ENCODE measurements around the gene DERA.
"Not testable (repeated sequence)": the region's sequence is repeated elsewhere in the genome, so short reads cannot be mapped to it uniquely, and the experiment has no call there.

The DERA gene

GRCh38 chr12:15963271-15963670, 52.1 kb downstream of the DERA start:
- H3K36me3 ChIP-seq (ENCODE audit: control insufficient read depth in 2 of 2, insufficient read depth in 1 of 2, low read length in 2 of 2) = peaks cover 12 to 32% of the 10 kb centered on the region in 2 experiments
- no peak overlapping the region for H3K27ac ChIP-seq (ENCODE audit: extremely low read depth, low read depth, low read length)
- H3K9me3 ChIP-seq (ENCODE audit: control insufficient read depth, insufficient read depth, low read depth, low read length) = no peaks in the 10 kb centered on the region
- TF ChIP-seq ZNF529 (tag by site-specific recombination; IDR thresholded peaks at IDR 0.05; ENCODE audit: insufficient replicate concordance) (no peak), ZNF239 (tag by site-specific recombination; IDR thresholded peaks at IDR 0.05) (no peak), ZNF280D (tag by site-specific recombination; IDR thresholded peaks at IDR 0.05) (no peak), BCL11B (tag by site-specific recombination; IDR thresholded peaks at IDR 0.05; ENCODE audit: low read depth) (no peak), ZNF391 (tag by site-specific recombination; IDR thresholded peaks at IDR 0.05; ENCODE audit: borderline replicate concordance, low read depth) (no peak), ZNF580 (tag by site-specific recombination; IDR thresholded peaks at IDR 0.05) (no peak), CTCF (tag by site-specific recombination; IDR thresholded peaks at IDR 0.05) (no peak), ZNF747 (tag by site-specific recombination; IDR thresholded peaks at IDR 0.05) (no peak), ZFP41 (tag by site-specific recombination; IDR thresholded peaks at IDR 0.05; ENCODE audit: borderline replicate concordance) (no peak), GLIS1 (tag by site-specific recombination; IDR thresholded peaks at IDR 0.05) (no peak)
- no peaks in the 10 kb centered on the region for H3K4me1 ChIP-seq (ENCODE audit: control insufficient read depth, insufficient read depth, low read length)
- ChIA-PET POLR2A (no interaction called here), CTCF (interaction anchor here (0.7 to 1.1 kb wide), 2 partner anchors 15 to 1345 kb away, joined by 3 to 6 read pairs; no protein-coding TSS in a partner anchor)
- H3K4me3 ChIP-seq (ENCODE audit: low read depth, low read length) = no peak overlapping the region

GRCh38 chr12:15966426-15966825, 55.3 kb downstream of the DERA start:
- no peak overlapping the region for H3K4me3 ChIP-seq (ENCODE audit: low read depth, low read length)
- no peaks in the 10 kb centered on the region for H3K9me3 ChIP-seq (ENCODE audit: control insufficient read depth, insufficient read depth, low read depth, low read length)
- H3K27ac ChIP-seq (ENCODE audit: extremely low read depth, low read depth, low read length) = no peak overlapping the region
- peaks cover 5 to 32% of the 10 kb centered on the region in 2 experiments for H3K36me3 ChIP-seq (ENCODE audit: control insufficient read depth in 2 of 2, insufficient read depth in 1 of 2, low read length in 2 of 2)
- TF ChIP-seq GFI1B (tag by site-specific recombination; IDR thresholded peaks at IDR 0.05) (no peak), GLIS2 (tag by site-specific recombination; IDR thresholded peaks at IDR 0.05) (no peak), PRDM6 (tag by site-specific recombination; IDR thresholded peaks at IDR 0.05) (no peak), ZSCAN23 (tag by site-specific recombination; IDR thresholded peaks at IDR 0.05) (no peak), ZNF324 (tag by site-specific recombination; IDR thresholded peaks at IDR 0.05) (no peak), KLF10 (tag by site-specific recombination; IDR thresholded peaks at IDR 0.05) (no peak), ZNF280D (tag by site-specific recombination; IDR thresholded peaks at IDR 0.05) (no peak), IKZF3 (tag by site-specific recombination; IDR thresholded peaks at IDR 0.05) (no peak)
- CTCF ChIA-PET = no interaction called here
- POLR2A ChIA-PET = no interaction called here
- no peaks in the 10 kb centered on the region for H3K4me1 ChIP-seq (ENCODE audit: control insufficient read depth, insufficient read depth, low read length)

GRCh38 chr12:15967053-15967452, 55.9 kb downstream of the DERA start:
- CTCF ChIA-PET; H3K4me3 ChIP-seq (ENCODE audit: low read depth, low read length); H3K4me1 ChIP-seq (ENCODE audit: control insufficient read depth, insufficient read depth, low read length); POLR2A ChIA-PET; H3K9me3 ChIP-seq (ENCODE audit: control insufficient read depth, insufficient read depth, low read depth, low read length); H3K27ac ChIP-seq (ENCODE audit: extremely low read depth, low read depth, low read length): not testable (repeated sequence)
- H3K36me3 ChIP-seq (ENCODE audit: control insufficient read depth in 2 of 2, insufficient read depth in 1 of 2, low read length in 2 of 2) = peaks cover 5 to 30% of the 10 kb centered on the region in 2 experiments; a peak in 2 of 3 replicates

All from HEK293 (cell line).